HG03521 (cell line): ENCODE measurements around the gene FRMD1.

Source experiments
- ATAC-seq: cut with Tn5 transposase; IDR thresholded peaks from one replicate; pipeline ENCODE4 v1.9.1; 2021; ENCODE audit warnings: mild to moderate bottlenecking, moderate library complexity; ENCODE audit not compliant: unreplicated experiment

FRMD1 gene

GRCh38 chr6:168078943-168079405, at the start of gene FRMD1:
TSS of gene FRMD1 (minus strand) at chr6:168079212. CDS start at chr6:168079094, 118 bp downstream.
- ATAC-seq = no peak

- ATAC-seq = no peak
These were observed 49.1 kb upstream of the FRMD1 start for GRCh38 chr6:168128006-168128630.

GRCh38 chr6:168127384-168127868, 48.4 kb upstream of the FRMD1 start:
- ATAC-seq = no peak

DNA sequence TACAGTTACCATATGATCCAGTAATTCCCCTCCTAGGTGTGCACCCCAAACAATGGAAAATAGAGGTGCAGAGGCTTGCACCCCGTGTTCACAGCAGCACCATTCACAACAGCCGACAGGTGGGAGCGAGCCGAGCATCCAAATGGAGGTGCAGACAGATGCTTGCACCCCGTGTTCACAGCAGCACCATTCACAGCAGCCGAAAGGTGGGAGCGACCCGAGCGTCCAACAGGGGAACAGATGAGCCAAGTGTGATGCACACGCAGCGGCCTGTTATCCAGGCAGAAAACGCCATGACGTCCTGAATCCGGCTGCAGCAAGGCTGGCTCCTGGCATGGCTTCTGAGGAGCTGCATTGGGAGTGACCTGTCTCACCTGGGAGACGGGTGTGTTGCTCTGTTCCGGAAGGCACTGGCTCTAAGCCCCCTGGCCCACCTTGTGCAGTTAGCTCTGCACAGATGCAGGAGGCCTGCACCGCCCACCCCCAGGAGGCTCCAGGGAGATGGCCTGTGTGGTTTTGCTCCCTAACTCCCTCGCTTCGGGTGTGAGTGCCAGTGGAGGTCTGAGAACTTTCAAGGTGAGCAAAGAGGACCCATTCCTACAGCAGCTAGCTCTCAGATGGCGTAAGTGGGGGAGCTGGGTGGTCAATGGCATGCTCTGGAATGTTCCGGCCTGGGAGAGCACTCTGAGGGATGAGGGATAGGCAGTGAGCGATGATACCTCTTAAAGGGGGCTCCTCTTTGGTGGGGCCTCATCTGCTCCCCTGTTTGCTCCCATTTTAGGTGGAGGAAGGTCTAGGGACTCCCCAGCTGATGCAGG, 47.8 kb upstream of the FRMD1 start:
- no peak for ATAC-seq

DNA sequence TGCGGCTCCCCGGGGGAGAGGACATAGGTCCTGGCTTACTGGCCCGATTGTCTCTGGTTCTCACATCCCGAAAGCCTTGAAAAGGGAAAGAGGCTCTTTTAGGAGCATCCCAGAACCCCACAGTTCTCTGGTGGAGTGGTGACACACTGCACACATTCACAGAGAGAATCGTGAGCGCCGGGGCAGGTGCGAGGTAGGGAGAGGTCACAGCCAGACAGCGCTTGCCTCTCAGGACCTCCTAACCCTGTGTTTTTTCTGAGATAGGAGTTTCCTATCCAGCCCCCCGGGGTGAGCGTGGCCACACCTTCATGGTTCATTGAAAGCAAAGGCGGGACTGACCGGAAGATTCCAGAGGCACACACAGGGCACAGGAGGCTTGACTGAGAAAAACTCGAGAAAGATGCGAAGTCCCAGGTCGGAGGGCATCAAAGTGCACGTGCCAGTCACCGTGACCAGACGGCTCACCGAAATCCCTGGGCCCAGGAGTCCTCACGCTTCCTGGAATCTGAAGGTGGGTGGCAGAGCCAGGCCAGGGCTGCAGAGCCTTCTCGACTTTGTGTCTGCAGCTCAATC, 46.5 kb upstream of the FRMD1 start:
- ATAC-seq = no peak

- ATAC-seq = no peak
These were observed 45.9 kb upstream of the FRMD1 start for GRCh38 chr6:168124921-168125320.

- no peak for ATAC-seq
These were observed 45.1 kb upstream of the FRMD1 start for GRCh38 chr6:168124158-168124557.

DNA sequence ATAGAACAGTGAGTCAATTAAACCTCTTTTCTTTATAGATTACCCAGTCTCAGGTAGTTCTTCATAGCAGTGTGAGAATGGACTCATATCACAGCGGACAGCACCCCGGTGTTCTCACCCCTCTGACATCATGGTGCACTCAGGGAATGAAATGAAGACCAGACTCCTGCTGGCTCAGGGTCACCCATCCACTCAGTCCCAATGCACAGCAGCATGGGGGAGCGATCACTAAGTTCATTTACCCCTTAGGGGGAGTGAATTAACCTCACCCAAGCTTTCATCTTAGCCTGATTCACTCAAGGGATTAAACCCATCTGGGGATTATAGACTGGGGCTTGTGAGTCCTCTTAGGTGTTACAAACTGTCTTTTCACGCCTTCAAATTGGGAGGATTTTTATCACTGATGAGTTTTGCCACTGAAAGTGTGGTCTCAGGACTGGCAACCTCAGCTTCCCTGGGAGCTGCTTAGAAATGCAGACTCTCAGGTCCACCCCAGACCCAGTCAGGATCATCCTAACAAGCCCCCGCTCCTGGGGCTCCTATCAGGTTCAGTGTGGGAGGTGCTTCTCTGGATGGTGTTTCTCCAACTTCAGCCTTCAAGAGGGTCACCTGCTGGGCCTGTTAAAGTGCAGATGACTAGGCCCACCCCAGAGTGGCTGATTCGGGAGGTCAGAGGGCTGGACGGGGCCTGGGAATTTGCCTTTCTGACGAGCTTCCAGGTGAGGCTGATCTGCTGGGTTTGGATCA, 44.3 kb upstream of the FRMD1 start:
- no peak for ATAC-seq

DNA sequence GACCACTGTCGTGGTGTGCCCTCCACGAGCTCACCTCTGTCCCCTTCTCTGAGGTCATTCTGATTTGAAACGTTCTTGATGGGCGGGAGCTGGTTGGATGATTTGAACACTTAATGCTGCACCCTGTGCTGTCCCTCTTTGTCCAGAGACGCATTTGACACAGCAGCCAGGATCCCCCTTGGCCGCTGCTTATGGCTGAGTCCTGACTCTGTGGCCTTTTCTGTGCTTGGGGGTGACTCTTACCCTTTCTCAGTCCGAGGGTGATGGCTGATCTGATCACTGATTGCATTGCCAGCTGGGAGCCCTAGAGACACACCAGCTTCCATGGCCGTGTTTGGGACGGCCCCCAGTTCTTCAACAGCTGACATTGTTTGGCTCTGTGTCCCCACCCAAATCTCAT, 43.5 kb upstream of the FRMD1 start:
- no peak for ATAC-seq

GRCh38 chr6:168122011-168122410, 43.0 kb upstream of the FRMD1 start:
- no peak for ATAC-seq

GRCh38 chr6:168121303-168121665, 42.3 kb upstream of the FRMD1 start:
- ATAC-seq = no peak

GRCh38 chr6:168120390-168121302, 41.6 kb upstream of the FRMD1 start:
- ATAC-seq = no peak

- ATAC-seq = no peak
These were observed 40.5 kb upstream of the FRMD1 start for GRCh38 chr6:168119539-168119938.

DNA sequence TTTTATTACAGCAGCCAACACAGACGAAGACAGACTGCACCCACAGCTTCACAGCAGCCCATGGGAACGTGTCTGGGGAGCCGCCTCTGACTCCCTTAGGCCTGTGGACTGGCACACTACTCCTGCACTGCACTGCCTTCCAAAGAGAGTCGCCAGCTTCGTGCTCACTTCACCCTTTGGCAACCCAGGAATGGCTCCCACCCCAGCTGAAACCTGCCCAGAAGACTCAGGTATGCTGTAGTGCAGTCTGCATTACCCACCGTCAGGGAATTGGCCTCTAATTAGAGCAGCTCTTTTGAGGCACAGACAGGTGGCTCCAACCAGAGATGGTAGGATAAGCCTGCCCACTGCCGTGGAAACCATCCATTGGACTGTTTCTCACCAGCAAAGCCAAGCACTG, 39.9 kb upstream of the FRMD1 start:
- no peak for ATAC-seq

DNA sequence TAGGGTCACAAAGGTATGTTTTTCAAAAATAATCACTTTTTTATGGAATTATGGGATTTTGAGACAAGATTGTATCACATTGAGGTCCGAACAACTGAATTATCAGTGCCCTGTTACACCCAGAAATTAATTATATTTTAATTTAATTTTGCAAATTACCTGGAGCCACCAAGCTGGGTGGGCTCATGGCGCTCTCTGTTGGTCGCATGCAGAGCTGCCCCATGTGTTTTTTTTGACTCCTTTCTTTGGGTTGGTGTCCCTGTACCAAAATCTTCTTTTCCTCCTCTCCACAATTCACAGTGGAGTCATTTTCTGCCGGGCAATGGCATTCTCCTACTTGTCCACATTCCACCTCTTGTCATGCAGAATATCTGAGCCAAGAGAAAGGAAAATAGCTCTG, 38.9 kb upstream of the FRMD1 start:
- ATAC-seq = no peak

- ATAC-seq = no peak
These were observed 38.2 kb upstream of the FRMD1 start for GRCh38 chr6:168116975-168117899.

- no peak for ATAC-seq
These were observed 37.5 kb upstream of the FRMD1 start for GRCh38 chr6:168116438-168116974.

- ATAC-seq = no peak
These were observed 36.9 kb upstream of the FRMD1 start for GRCh38 chr6:168115748-168116437.
